ENCODE results near the gene BMP8B. TPM values are rescaled to one million over a fixed set of nuclear protein-coding genes. Genes with fewer than 3 reads are reported as not detected.
A peak's percentile ranks its signal among the peaks of the same experiment; 100 is the strongest.
"Not testable (repeated sequence)": the region's sequence is repeated elsewhere in the genome, so short reads cannot be mapped to it uniquely, and the experiment has no call there.

BMP8B gene, protein sequence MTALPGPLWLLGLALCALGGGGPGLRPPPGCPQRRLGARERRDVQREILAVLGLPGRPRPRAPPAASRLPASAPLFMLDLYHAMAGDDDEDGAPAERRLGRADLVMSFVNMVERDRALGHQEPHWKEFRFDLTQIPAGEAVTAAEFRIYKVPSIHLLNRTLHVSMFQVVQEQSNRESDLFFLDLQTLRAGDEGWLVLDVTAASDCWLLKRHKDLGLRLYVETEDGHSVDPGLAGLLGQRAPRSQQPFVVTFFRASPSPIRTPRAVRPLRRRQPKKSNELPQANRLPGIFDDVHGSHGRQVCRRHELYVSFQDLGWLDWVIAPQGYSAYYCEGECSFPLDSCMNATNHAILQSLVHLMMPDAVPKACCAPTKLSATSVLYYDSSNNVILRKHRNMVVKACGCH
- 1.7 and 5.7 TPM in 2 replicates for total RNA-seq (2014; rRNA removed; shearing (Covaris generic); ENCODE audit: low replicate concordance)

DNA sequence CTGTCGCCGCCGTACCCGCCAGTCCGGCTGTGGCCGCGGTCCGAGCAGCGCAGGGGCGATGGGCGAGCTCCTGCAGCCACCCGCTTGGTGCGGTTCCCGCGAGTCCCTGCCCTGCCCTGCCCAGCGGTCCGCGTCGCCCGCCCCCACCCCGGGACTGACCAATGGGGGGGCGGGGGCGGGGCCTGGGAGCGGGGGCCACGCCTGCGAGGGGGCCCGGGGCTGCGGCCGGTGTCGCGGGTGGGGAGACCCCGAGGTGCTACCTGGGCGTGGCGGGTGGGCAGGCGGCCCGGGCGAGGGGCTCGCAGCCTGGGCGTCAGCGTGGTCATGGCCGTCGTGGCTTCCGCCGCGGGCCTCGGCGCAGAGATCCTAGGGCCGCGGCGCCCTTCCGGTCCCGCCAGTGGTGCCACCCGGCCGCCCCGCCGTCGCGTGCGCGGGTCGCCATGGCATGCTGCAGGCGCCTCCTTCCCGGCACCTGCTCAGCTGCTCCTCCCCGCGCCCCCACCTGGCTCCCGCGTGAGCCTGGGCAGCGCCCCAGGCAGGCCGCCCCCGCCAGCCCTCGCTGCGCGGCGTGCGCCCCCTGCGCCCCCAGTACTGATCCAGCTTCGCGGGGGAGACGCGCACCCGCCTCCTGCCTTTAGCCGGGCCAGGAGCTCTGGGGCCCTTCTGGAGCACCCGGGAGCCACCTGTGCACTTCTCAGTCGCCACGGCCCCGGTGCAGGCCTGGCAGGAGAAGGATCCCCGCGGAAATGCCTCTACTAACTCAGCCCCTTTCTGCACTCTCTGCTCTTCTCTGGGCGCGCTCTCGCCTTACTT, at the start of gene BMP8B:
Gene BMP8B, minus strand, starts transcription at position 108 of the 813 bp plus-strand sequence. CDS start 380 bp downstream, outside the sequence.
- in situ Hi-C loops (cut with HindIII; ENCODE audit: low pct_unique_long_range_greater_than_20kb, low sequenced_read_pairs) = no loop called here
- DNase-seq (ENCODE audit: low read depth) = peak; percentile 62

DNA sequence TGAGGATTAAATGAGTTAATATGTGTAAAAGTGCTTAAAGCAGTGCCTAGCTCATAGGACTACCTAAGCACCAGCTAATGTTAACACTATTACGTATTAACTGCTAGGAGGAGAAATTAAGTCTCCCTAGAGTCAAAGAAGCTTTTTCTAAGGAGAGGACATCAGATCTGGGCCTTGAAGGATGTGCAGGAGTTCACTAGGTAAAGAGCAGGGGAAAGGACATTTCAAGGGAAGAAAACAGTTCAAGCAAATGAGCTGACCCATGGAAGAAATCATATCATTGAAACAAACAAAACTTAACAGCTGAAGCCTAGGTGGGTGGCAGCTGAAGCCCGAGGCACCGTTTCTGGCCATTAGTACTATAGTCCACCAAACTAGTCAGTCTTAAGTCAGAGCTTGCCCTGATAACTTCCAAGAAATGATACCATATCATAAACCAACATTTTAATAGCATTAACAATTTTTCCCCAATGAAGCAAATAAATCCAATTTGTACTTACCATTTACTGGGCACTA, 48.0 kb upstream of the BMP8B start:
- in situ Hi-C loops (cut with HindIII; ENCODE audit: low pct_unique_long_range_greater_than_20kb, low sequenced_read_pairs) = no loop called here
- no peak for DNase-seq (ENCODE audit: low read depth)

DNA sequence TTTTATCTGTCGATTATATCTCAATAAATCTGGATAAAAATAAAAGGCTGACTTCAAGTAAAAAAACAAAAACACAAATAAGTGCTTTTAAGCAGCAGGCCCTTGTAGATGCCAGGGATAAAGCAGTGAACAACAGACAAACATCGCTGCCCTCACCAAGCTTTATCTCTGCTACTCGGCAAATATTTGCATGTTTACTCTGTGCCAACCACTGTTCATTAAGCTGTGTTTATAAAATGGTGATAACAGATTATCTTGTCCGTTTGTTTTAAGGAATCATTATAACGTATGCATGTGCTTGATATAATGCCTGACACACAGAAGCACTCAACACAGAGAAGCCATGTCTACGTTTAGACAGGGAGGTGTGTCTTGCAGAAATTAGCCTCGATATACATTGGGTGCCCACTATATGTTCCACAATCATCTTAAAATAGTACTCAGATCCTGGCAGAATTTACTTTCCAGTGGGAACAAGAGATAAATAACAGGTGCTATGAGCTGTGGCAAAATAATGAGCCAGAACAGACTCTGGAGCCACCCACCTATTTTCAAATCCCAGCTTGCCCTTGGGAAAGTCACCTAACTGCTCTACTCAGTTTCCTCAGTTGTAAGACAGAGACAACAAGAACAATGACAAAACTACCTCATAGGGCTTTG, 47.4 kb upstream of the BMP8B start:
- in situ Hi-C loops (cut with HindIII; ENCODE audit: low pct_unique_long_range_greater_than_20kb, low sequenced_read_pairs) = no loop called here
- no peak for DNase-seq (ENCODE audit: low read depth)

DNA sequence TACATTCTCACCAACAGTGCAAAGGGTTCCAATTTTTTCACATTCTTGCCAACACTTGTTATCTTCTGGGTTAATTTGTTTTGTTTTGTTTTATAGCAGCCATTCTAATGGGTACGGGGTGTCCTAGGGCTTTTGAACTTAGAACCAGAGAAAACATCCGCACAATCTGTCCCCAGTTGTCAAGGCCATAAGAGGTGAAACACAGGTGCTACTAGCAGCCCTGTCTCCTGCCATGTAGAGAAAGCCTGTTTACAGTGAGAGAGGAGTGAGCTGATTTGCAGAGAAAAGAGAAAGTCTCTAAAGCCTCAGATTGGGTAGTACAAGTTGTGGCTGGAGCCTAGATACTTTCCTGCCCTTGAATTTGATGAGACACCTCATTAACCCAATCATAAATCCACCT, 46.4 kb upstream of the BMP8B start:
- DNase-seq (ENCODE audit: low read depth) = no peak
- in situ Hi-C loops (cut with HindIII; ENCODE audit: low pct_unique_long_range_greater_than_20kb, low sequenced_read_pairs) = no loop called here

DNA sequence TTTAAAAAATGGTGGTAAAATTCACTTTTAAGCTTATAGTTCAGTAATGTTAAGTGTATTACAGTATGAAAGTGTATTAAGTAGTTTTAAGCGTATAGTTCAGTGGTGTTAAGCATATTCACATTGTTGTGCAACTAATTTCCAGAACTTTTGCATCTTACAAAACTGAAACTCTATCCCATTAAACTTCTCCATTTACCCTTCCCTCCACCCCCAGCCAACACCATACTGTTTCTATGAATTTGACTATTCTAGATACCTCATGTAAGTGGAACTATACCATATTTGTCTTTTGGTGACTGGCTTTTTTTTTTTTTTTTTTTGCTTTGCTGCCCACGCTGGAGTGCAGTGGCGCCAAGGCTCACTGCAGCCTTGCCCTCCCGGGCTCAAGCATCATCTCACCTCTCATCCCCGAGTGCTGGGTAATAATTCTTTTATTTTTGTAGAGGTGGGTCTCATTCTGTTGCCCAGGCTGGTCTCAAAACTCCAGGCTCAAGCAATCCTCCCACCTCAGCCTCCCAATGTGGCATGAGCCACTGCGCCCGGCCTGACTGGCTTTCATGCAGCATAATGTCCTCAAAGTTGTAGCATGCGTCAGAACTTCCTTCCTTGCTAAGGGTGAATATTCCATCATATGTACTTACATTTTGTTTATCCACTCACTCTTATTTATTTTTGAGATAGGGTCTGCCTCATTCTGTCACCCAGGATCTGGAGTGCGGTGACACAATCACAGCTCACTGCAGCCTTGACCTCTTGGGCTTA, 45.1 kb upstream of the BMP8B start:
- DNase-seq (ENCODE audit: low read depth) = no peak
- in situ Hi-C loops (cut with HindIII; ENCODE audit: low pct_unique_long_range_greater_than_20kb, low sequenced_read_pairs) = no loop called here

DNA sequence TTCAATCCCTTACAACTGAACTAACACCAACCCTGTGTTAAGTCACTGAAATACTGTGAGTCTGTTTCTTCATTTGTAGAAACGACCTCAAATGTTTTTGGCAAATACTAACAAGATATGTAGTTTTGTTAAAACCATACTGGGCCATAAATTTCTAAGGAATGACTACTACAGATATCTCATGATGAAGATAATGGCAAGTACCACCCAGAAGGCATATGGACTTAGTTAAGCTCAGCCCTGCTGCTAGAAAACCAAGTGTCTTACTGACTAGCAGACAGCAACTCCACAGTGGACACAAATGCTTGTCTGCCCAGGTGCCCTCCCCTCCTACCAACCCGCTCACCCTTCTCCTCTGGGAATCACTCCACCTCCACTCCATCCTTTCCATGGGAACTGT, 44.5 kb upstream of the BMP8B start:
- in situ Hi-C loops (cut with HindIII; ENCODE audit: low pct_unique_long_range_greater_than_20kb, low sequenced_read_pairs) = no loop called here
- DNase-seq (ENCODE audit: low read depth) = no peak

DNA sequence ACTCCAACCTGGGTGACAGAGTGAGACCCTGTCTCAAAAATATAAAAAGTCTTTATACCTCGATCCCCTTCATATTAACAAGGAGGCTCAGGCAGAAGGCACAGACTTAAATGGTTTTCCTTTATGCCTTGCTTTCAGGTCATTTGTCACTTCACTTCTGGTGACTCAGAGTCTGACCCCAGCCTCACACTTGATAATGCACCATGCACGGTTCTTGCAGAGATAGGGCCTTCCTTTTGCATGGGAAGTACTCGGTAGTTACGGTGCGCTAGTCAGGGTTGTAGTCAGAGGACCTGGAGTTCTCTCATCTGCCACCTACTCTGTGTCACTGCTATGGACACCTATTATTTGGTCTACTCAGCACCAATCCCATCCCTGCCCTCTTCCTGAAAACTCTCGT, 43.6 kb upstream of the BMP8B start:
- no peak for DNase-seq (ENCODE audit: low read depth)
- in situ Hi-C loops (cut with HindIII; ENCODE audit: low pct_unique_long_range_greater_than_20kb, low sequenced_read_pairs) = no loop called here

DNA sequence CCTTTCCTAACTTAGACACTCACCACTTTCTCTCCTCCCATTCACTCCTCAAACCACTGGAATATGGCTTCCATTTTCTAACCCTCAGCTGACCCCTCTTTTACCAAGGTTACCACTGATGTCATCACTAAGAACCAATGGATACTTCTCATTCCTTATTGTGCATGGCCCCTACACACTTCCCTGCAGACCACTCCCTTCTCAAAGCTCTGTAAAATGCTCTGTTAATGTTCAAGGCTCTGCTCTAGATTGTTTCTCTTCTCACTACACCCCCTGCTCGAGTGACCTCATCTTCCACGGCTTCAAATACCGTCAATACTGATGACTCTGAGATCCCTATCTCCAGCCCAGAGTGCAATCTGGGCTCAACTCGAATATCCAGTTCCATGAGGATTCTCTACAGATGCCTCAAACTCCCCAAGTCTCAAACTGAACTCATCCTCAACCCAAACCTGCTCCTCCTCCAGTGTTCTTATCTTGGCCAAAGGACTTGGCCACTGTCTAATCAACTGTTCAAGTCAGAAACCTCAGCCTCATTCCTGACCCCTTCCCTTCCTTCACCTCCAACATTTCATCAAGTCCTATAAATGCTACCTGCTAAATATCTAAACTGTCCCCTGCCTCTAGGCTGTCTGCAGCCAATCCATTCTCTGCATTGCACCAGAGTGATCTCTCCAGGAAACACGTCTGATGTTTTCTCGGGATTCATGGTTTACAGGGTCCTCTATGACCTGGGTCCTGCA, 41.3 kb upstream of the BMP8B start:
- in situ Hi-C loops (cut with HindIII; ENCODE audit: low pct_unique_long_range_greater_than_20kb, low sequenced_read_pairs) = no loop called here
- no peak for DNase-seq (ENCODE audit: low read depth)

DNA sequence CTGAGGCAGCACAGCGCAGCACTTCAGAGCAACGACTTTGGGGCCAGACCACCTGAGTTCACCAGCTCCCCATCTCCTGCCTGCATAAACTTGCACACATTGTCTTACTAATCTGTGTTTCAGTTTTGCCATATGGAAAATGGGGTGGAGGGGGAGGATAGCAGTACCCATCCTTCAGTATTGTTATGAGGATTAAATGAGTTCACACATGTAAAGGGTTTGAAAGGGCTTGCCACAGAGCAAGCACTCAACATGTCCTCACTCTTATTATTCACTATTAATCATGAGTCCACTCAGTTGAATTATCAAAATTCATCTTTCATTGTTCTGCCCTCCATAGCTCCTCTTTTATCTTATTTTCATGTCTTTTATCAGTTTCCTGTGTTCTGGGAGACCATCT, 40.1 kb upstream of the BMP8B start:
- no peak for DNase-seq (ENCODE audit: low read depth)
- in situ Hi-C loops (cut with HindIII; ENCODE audit: low pct_unique_long_range_greater_than_20kb, low sequenced_read_pairs) = no loop called here

DNA sequence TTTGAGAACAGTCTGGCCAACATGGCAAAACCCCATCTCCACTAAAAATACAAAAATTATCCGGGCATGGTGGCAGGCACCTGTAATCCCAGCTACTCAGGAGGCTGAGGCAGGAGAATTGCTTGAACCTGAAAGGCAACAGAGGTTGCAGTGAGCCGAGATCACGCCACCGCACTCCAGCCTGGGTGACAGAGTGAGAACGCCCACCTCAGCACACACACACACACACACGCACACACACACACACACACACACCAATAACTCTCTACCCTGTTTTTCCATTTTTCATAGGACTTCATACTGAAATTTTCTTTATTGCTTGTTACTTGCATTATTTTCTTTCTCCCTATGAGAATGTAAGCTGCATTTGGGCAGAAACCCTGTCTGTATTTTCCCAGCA, 39.6 kb upstream of the BMP8B start:
- in situ Hi-C loops (cut with HindIII; ENCODE audit: low pct_unique_long_range_greater_than_20kb, low sequenced_read_pairs); DNase-seq (ENCODE audit: low read depth): not testable (repeated sequence)

DNA sequence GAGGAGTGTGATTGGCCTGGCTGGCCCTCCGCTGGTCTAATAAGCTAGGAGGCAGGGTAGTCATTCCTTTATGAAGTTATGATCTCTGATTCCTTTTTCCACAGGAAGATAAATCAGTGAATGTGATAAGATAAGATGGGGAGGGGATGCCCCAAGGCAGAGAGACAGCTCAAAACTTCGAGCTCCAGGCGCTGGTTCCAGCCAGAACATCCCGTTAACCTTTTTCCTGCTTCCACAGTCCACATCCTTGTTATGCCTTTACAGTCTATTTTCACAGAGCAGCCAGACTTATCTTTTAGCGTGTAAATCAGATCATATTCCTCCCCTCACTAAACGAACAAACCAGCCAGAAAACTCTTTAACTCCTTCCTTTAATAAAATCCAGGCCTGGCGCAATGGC, 38.5 kb upstream of the BMP8B start:
- in situ Hi-C loops (cut with HindIII; ENCODE audit: low pct_unique_long_range_greater_than_20kb, low sequenced_read_pairs) = no loop called here

DNA sequence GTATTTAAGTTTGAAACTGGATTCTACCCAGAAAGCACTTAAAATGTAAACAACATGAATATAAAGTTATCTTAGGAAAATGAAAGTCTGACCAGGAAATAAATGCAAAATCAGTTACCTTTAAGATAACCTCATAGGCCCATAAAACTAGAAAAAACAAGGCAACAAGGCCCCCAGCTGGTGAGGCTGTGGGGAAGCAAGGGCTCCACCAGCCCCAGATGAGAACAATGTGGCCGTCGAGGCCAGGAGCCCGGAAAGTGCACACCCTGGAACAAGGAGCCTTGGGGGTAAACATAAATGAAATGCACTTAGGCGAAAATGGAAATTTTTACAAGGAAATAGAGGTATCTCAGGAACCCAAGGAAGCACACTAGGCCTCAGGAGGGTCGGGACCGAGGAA, 37.9 kb upstream of the BMP8B start:
- in situ Hi-C loops (cut with HindIII; ENCODE audit: low pct_unique_long_range_greater_than_20kb, low sequenced_read_pairs) = no loop called here

More for the DNA sequence above, 38.5 kb upstream of the BMP8B start:
- no peak for DNase-seq (ENCODE audit: low read depth)

DNA sequence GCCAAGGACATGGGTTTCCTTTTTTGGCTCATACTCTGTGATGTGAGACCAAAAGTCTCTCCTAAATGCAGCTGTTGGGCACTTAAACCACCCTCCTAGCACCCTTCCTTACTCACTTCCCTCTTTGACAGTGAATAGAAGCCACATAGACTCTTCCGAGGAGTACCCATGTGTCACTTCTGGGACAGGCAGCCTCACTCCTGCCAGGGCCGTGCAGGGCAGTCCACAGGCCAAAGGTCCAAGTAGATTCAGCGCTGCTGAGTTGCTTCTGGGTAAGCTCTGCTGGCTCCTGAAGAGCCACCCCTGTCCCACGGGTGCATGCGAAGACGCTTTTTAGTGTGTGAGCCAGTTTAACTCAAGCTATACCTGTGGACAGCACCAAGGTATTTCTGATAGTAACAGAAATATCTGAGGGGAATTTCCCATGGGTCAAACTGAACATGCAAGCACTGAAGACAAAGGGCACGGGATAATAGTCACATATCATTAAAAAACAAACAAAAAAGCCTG, 36.8 kb upstream of the BMP8B start:
- in situ Hi-C loops (cut with HindIII; ENCODE audit: low pct_unique_long_range_greater_than_20kb, low sequenced_read_pairs) = no loop called here
- DNase-seq (ENCODE audit: low read depth) = no peak

More for the DNA sequence above, 37.9 kb upstream of the BMP8B start:
- DNase-seq (ENCODE audit: low read depth) = no peak

DNA sequence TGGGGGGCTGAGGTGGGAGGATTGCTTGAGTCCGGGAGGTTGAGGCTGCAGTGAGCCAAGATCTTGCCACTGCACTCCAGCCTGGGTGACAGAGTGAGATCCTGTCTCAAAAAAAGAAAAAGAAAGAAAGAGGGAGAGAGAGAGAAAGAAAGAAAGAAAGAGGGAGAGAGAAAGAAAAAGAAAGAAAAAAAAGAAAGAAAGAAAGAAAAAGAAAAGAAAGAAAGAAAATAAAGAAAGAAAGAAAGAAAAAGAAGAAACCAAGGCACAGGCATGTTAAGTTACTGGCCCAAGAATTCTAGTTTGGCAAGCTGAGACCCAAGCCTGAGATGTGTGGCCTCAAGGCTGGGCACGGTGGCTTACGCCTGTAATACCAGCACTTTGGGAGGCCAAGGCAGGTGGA, 34.8 kb upstream of the BMP8B start:
- in situ Hi-C loops (cut with HindIII; ENCODE audit: low pct_unique_long_range_greater_than_20kb, low sequenced_read_pairs); DNase-seq (ENCODE audit: low read depth): not testable (repeated sequence)

DNA sequence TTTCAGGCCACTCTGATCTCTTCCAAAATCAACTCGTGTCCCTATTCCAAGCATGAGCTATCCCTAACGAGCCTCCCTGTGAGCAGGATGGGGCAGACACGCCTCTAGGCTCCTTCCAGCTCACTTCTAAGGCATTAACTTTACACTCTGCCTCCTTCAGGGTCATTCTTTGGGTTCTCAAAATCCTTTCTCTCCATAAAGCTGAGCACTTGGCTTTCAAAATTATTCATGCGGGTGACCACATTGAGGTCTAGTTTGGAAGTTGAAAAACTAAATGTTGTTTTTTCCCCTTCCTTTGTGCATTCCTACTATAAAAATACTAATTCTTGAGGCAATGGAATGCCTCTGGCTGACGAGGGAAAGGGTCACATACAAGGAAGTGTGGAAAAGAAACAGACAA, 33.5 kb upstream of the BMP8B start:
- DNase-seq (ENCODE audit: low read depth) = no peak
- in situ Hi-C loops (cut with HindIII; ENCODE audit: low pct_unique_long_range_greater_than_20kb, low sequenced_read_pairs) = no loop called here

DNA sequence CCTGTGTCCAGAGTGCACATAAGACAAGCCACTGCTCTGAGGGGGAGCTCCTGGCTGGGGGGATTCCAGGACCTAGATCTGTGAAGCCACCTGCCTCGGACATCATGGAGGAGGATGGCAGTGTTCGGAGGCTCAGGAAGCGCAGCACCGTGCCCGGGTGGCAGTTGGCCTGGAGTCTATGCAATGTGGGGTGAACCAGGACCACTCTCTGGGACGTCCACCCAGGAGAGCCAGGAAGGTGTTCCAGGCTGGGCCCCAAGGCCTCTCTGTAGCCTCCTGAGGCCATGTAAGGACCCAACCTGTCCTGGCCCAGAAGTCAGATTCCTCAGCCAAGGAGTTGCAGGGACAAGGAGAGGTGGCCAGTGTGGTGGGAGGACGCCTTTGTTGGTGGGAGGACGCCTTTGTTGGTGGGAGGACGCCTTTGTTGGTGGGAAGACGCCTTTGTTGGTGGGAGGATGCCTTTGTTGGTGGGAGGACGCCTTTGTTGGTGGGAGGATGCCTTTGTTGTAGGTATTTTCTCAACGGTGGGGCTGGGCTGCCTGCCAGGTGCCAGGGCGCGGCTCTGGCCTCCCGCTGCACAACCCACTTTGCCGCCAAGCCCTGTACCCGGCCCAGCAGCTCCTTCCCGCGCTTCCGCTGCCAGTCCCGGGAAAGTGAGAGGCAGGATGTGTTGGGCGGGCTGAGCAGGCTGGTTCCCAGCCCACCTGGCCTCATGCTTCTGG, 30.6 kb upstream of the BMP8B start:
- in situ Hi-C loops (cut with HindIII; ENCODE audit: low pct_unique_long_range_greater_than_20kb, low sequenced_read_pairs) = no loop called here
- no peak for DNase-seq (ENCODE audit: low read depth)

DNA sequence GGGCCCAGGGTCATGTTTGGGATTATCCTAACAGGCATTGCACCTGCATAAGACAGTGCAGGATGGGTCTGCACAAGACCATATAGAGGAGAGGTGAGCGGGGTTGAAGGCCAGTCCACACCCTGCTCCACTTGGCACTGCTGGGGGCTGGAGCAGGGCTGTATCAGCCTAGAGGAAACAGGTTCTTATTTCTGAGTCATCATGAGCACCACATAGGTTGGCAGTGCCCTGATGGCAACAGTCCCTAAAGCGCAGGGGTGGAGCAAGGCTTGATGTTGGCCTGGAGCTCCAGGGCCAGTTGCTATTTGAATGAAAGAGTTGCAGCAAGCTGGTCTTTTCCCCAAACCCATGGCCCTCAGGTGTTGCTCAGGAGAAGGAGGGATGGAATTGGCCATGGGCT, 29.8 kb upstream of the BMP8B start:
- in situ Hi-C loops (cut with HindIII; ENCODE audit: low pct_unique_long_range_greater_than_20kb, low sequenced_read_pairs) = no loop called here

More for the DNA sequence above, 29.8 kb upstream of the BMP8B start:
- DNase-seq (ENCODE audit: low read depth) = no peak
